Hematopoietic multipotent progenitor cell treated with erythropoietin and hydrocortisone succinate and interleukin-3 and kit ligand, for 8 days (in vitro differentiated cells): ENCODE measurements around the gene OSBPL9.
"Not testable (repeated sequence)": the region's sequence is repeated elsewhere in the genome, so short reads cannot be mapped to it uniquely, and the experiment has no call there.

Experiments used
- DNase-seq: peaks from one replicate; pipeline ENCODE4 v3.0.0-alpha.2; 2015

OSBPL9 gene

DNA sequence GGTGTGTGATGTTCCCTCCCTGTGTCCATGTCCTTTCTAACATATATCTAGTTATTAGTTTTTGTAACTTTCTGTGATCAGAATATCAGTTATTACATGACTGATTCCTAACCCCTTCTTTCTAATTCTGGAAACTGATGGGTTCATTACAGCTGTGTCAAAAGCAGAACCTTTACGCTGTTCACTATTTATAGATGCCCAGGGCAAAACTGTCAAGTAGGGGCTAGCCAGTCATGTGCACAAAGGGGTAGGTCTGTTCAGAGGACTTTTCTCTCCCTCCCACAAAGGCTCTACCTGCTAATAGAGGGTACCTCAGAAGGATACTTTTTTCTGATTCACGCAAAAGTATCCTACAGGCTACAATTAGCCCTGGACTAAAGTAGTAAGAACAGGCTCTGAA is 182.5 kb downstream of the OSBPL9 start:
- DNase-seq = no peak

DNA sequence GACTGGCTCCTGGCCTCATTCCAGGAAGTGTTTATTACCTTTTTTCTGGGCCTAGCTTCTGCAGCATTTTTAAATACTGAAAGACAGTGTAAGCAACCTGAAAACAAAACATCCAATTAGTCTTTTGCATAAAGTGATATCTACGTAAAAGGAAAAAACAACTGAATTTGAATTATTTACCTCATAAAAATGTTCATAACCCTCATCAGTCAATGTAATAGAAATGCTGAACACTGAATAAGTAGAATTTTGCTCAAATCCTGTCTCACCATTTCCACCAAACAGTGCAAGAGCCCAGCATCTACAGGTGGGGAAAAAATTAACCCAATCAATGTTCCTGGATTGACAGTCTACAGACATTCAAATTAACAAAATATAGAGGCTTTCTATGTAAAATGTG is 197.6 kb downstream of the OSBPL9 start:
- DNase-seq = no peak

DNA sequence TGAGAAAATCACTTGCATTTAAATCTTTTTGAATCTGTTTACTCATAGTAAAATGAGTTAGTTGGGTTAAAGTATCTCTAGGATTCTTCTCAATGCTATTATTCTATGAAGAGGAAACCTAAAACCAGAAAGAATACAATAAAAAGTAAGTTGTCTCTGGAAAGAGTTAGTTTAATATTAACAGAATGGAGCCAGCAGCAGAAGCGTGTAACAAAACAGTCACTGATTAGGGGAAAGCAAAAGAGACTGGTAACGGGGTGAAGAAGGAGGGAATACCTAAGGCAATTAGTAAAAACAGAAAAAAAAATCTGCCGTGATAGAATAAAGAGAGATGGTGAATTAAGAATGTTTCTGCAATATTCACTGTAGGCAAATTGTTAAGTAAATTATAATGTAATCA is 201.6 kb downstream of the OSBPL9 start:
- DNase-seq = no peak

DNA sequence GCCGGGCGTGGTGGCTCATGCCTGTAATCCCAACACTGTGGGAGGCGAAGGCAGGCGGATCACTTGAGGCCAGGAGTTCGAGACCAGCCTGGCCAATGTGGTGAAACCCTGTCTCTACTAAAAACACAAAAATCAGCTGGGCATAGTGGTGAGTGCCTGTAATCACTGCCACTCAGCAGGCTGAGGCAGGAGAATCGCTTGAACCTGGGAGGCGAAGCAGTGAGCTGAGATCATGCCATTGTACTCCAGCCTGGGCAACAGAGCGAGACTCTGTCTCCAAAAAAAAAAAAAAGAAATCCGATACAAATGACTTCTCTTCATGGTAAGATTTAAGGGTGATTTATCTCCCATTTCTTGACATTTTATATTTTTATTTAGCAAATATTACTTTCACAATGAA is 202.1 kb downstream of the OSBPL9 start:
- DNase-seq = not testable (repeated sequence)

DNA sequence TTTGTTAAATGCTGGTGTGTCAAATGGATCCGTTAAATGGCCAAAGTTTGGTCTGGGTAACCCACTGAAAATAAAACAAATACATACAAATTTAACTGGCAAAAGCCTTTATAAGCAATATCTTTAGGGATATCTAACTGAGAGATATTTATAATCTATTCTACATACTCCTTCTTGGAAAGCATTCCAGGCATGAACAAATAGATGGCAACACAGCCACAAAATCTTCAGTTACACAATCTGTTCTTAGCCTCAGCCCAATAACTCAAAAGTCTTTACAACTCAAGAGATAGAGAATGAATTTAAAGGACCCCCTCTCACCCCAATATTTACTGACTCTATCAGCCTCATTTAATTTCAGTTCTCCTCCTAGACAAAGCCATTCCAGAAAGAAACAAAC is 202.9 kb downstream of the OSBPL9 start:
- DNase-seq = no peak

DNA sequence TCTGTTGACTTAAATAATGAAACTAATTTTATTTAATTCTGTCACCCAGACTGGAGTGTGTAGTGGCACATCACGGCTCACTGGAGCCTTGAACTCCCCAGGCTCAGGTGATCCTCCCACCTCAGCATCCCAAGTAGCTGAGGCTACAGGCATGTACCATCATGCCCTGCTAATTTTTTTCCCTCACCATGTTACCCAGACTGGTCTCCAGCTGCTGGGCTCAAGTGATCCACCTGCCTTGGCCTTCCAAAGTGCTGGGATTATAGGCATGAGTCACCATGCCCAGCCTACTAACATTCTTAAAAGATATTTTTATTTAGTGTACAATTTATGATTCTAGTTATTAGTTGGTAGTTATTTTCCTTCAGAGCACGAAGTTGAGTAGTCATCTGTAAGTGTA is 212.2 kb downstream of the OSBPL9 start:
- DNase-seq = no peak

DNA sequence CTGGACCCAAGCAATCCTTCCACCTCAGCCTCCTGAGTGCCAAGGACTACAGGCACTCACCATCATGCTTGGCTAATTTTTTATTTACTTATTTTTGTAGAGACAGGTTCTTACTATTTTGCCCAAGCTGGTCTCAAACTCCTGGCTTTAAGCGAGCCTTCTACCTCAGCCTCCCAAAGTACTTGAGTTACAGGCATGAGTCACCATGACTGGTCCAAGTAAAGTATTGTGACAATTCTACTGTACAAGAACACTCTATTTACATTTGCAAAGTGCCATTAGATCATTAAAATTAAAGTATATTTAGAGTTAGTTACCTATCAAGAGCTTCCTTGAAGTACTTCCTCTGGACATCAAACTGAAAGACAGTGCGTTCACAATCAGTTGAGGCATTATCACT is 216.8 kb downstream of the OSBPL9 start:
- no peak for DNase-seq

DNA sequence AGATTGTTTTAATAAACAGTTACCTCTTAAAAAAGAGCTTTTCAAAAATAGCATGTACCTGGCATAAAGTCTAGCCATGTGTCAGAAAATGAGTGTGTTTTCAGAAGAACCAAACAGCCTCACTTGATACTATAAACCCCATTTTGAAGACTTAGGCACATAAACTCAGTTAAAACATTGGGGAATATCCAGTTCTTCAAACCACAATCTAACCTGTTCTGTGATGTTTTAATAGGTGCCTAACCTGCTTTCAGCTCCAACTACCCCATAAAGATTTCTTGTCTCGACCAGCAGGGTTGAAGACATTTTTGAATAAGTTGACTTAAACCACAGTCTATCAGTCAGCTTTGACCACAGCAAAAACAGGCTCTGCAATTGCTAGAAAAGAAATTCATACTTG is 220.4 kb downstream of the OSBPL9 start:
- DNase-seq = no peak
